Thyroid gland (tissue), 4 donors: ENCODE results near the gene STIM1. TPM values are rescaled to one million over a fixed set of nuclear protein-coding genes. Genes with fewer than 3 reads are reported as not detected.

Experiments
- DNase-seq, 2 donors: peaks; one replicate each; pipeline ENCODE4 v3.0.0-alpha.2; 2019
- H3K27ac ChIP-seq, 3 donors: fragments of 200-600 bp; sonication (generic); 1 replicate in 2 of 3; 2 replicates in 1 of 3; pipeline ENCODE4 v1.5.1; 2016 to 2019; ENCODE audit warnings: mild to moderate bottlenecking in 1 of 3, moderate library complexity in 1 of 3
- H3K27me3 ChIP-seq: fragments of 200-600 bp; sonication (generic); one replicate; pipeline ENCODE4 v1.5.1; 2019
- H3K36me3 ChIP-seq, 2 donors: fragments of 200-600 bp; sonication (generic); one replicate each; pipeline ENCODE4 v1.5.1; 2016 to 2019
- H3K4me1 ChIP-seq, 2 donors: fragments of 200-600 bp; sonication (generic); one replicate each; pipeline ENCODE4 v1.5.1; 2017 to 2019
- H3K4me3 ChIP-seq, 3 donors: fragments of 200-600 bp; sonication (generic); replicated peaks in 1 of 3; 1 replicate in 2 of 3; 2 replicates in 1 of 3; pipeline ENCODE4 v1.5.1; 2016; ENCODE audit warnings: mild to moderate bottlenecking in 1 of 3
- H3K9me3 ChIP-seq: fragments of 200-600 bp; sonication (generic); one replicate; pipeline ENCODE4 v1.5.1; 2017
- CTCF ChIP-seq, 6 experiments: fragments of 200-600 bp in 3 of 6; fragments of 450-650 bp in 3 of 6; sonication (generic) in 3 of 6; IDR thresholded peaks; one replicate each; pipeline ENCODE4 v1.5.1; 2016 to 2019; ENCODE audit warnings: antibody characterized with exemption in 6 of 6, mild to moderate bottlenecking in 2 of 6, inconsistent platforms in 1 of 6, moderate library complexity in 1 of 6
- POLR2A ChIP-seq, 2 donors: fragments of 450-650 bp; IDR thresholded peaks; one replicate each; pipeline ENCODE4 v1.6.1; 2017; ENCODE audit warnings: antibody characterized with exemption in 2 of 2, mild to moderate bottlenecking in 2 of 2, moderate library complexity in 1 of 2
- WGBS, 2 donors: methylation state at CpG; one replicate each; pipeline ENCODE4 v1.1.5; 2017; 5-methylcytosine and 5-hydroxymethylcytosine counted together
- intact Hi-C: fragments of 100-400 bp; cut with DNase I; formaldehyde crosslinking; loops from one replicate; pipeline ENCODE4 v1.15.1; 2023
- total RNA-seq, 4 donors: library from RNA; depleted of rRNA; stranded (reverse); fragments of >200 nt; gene quantifications; one replicate each; pipeline ENCODE4 v1.2.3, GENCODE V29; 2016

Gene STIM1
- total RNA-seq, 4 donors from 2014 or later = 54.3 to 89.2 (median 71.0) TPM

- H3K36me3 ChIP-seq = no peaks in the 10 kb centered on the region
- no peak for DNase-seq
- WGBS, 2 donors = 83 to 87% methylated on average over 2 of the region's 2 CpGs
- intact Hi-C loops = no loop called here
- no peak overlapping the region for H3K4me3 ChIP-seq
- H3K27ac ChIP-seq = peak overlapping the region; percentile 72 to 78 (median 72)
- H3K4me1 ChIP-seq = peaks cover 59 to 68% of the 10 kb centered on the region in 2 donors
- H3K27me3 ChIP-seq = no peaks in the 10 kb centered on the region
- no peaks in the 10 kb centered on the region for H3K9me3 ChIP-seq
- TF ChIP-seq POLR2A (IDR thresholded peaks at IDR 0.05) (no peak), CTCF (IDR thresholded peaks at IDR 0.05) (no peak)
These were observed 18.4 kb downstream of the STIM1 start for GRCh38 chr11:3873712-3874349.

- Histone ChIP-seq H3K27me3 (no peaks in the 10 kb centered on the region), H3K36me3 (no peaks in the 10 kb centered on the region), H3K9me3 (no peaks in the 10 kb centered on the region), H3K4me1 (peaks cover 75 to 80% of the 10 kb centered on the region in 2 donors), H3K27ac (peak overlapping the region; percentile 41 to 78 (median 75)), H3K4me3 (no peak overlapping the region)
- 92 to 97% methylated on average over 3 of the region's 3 CpGs for WGBS, 2 donors
- TF ChIP-seq CTCF (IDR thresholded peaks at IDR 0.05) (no peak), POLR2A (IDR thresholded peaks at IDR 0.05) (no peak)
- no peak for DNase-seq
- intact Hi-C loops = no loop called here
These were observed 21.1 kb downstream of the STIM1 start for GRCh38 chr11:3876613-3877012.

- Histone ChIP-seq H3K27ac (peak overlapping the region; percentile 75 to 86 (median 78)), H3K4me1 (peaks cover 75 to 76% of the 10 kb centered on the region in 2 donors), H3K36me3 (no peaks in the 10 kb centered on the region), H3K27me3 (no peaks in the 10 kb centered on the region), H3K4me3 (no peak overlapping the region), H3K9me3 (no peaks in the 10 kb centered on the region)
- TF ChIP-seq CTCF (IDR thresholded peaks at IDR 0.05) (no peak), POLR2A (IDR thresholded peaks at IDR 0.05) (no peak)
- no peak for DNase-seq
- WGBS, 2 donors = 62 to 65% methylated on average over 8 of the region's 8 CpGs
- intact Hi-C loops = no loop called here
These were observed 22.1 kb downstream of the STIM1 start for GRCh38 chr11:3877364-3878257.

GRCh38 chr11:3878258-3878584 is 22.8 kb downstream of the STIM1 start:
- Histone ChIP-seq H3K4me1 (peaks cover 70 to 73% of the 10 kb centered on the region in 2 donors), H3K36me3 (no peaks in the 10 kb centered on the region), H3K9me3 (no peaks in the 10 kb centered on the region), H3K27ac (peak overlapping the region; percentile 75 to 86 (median 78)), H3K27me3 (no peaks in the 10 kb centered on the region), H3K4me3 (no peak overlapping the region)
- intact Hi-C loops = no loop called here
- TF ChIP-seq CTCF (IDR thresholded peaks at IDR 0.05) (no peak), POLR2A (IDR thresholded peaks at IDR 0.05) (no peak)
- no peak for DNase-seq
